Progenitor cell of endocrine pancreas (in vitro differentiated cells): Measurements from ENCODE around the gene C1QB. TPM values are rescaled to one million over a fixed set of nuclear protein-coding genes. Genes with fewer than 3 reads are reported as not detected.
"Not testable (repeated sequence)": the region's sequence is repeated elsewhere in the genome, so short reads cannot be mapped to it uniquely, and the experiment has no call there.

Experiments
- DNase-seq: peaks from one replicate; pipeline ENCODE4 v3.0.0; 2021; ENCODE audit warnings: low spot score; ENCODE audit not compliant: unreplicated experiment
- H3K27ac Mint-ChIP-seq: 2 replicates; pipeline ENCODE4 v1.8.0; 2021; ENCODE audit warnings: mild to moderate bottlenecking, moderate library complexity, mixed read lengths
- H3K27me3 Mint-ChIP-seq: 2 replicates; pipeline ENCODE4 v1.8.0; 2021; ENCODE audit warnings: mixed read lengths
- H3K36me3 Mint-ChIP-seq: 2 replicates; pipeline ENCODE4 v1.8.0; 2022; ENCODE audit warnings: mixed read lengths; ENCODE audit not compliant: insufficient read depth
- H3K4me1 Mint-ChIP-seq: 2 replicates; pipeline ENCODE4 v1.8.0; 2021; ENCODE audit warnings: low read depth, mixed read lengths
- H3K4me3 Mint-ChIP-seq: 2 replicates; pipeline ENCODE4 v1.8.0; 2021; ENCODE audit warnings: low read depth, mild to moderate bottlenecking, moderate library complexity, mixed read lengths
- H3K9me3 Mint-ChIP-seq: 2 replicates; pipeline ENCODE4 v1.8.0; 2021; ENCODE audit warnings: low read depth, mixed read lengths
- CTCF ChIP-seq: fragments of 200-600 bp; sonication (generic); IDR thresholded peaks from one replicate; pipeline ENCODE4 v1.5.0; 2021; ENCODE audit warnings: antibody characterized with exemption, mild to moderate bottlenecking; ENCODE audit not compliant: unreplicated experiment
- total RNA-seq: library from RNA; stranded (reverse); gene quantifications from 2 replicates; pipeline ENCODE4 v1.2.1, GENCODE V29; 2021

Gene C1QB
- total RNA-seq, 1 donor from 2014 or later = not detected

- Mint-ChIP-seq H3K27me3 (peaks cover 24% of the 10 kb centered on the region), H3K36me3 (no peaks in the 10 kb centered on the region), H3K4me3 (no peak overlapping the region), H3K27ac (no peak overlapping the region), H3K4me1 (no peaks in the 10 kb centered on the region), H3K9me3 (no peaks in the 10 kb centered on the region)
- DNase-seq = no peak
- TF ChIP-seq CTCF = no peak
These were observed 10.0 kb downstream of the C1QB start for GRCh38 chr1:22662986-22663408.

GRCh38 chr1:22665752-22666151 is 12.7 kb downstream of the C1QB start:
- no peaks in the 10 kb centered on the region for H3K9me3 Mint-ChIP-seq
- peak; percentile 66 for TF ChIP-seq CTCF
- peaks cover 32% of the 10 kb centered on the region for H3K27me3 Mint-ChIP-seq
- H3K4me1 Mint-ChIP-seq = peaks cover 3% of the 10 kb centered on the region
- DNase-seq = peak; percentile 37
- no peaks in the 10 kb centered on the region for H3K36me3 Mint-ChIP-seq
- H3K27ac Mint-ChIP-seq = no peak overlapping the region
- H3K4me3 Mint-ChIP-seq = no peak overlapping the region

GRCh38 chr1:22666412-22666811 is 13.4 kb downstream of the C1QB start:
- DNase-seq = no peak
- Mint-ChIP-seq H3K4me1 (peaks cover 4% of the 10 kb centered on the region), H3K9me3 (no peaks in the 10 kb centered on the region), H3K36me3 (no peaks in the 10 kb centered on the region), H3K27me3 (peaks cover 35% of the 10 kb centered on the region), H3K27ac (no peak overlapping the region), H3K4me3 (no peak overlapping the region)
- no peak for TF ChIP-seq CTCF

GRCh38 chr1:22668840-22669239 is 15.8 kb downstream of the C1QB start:
- not testable (repeated sequence) for H3K4me1 Mint-ChIP-seq, H3K27ac Mint-ChIP-seq

GRCh38 chr1:22670352-22670975 is 17.4 kb downstream of the C1QB start:
- H3K36me3 Mint-ChIP-seq = no peaks in the 10 kb centered on the region
- DNase-seq = no peak
- H3K4me3 Mint-ChIP-seq = no peak overlapping the region
- no peak for TF ChIP-seq CTCF
- peaks cover 49% of the 10 kb centered on the region for H3K27me3 Mint-ChIP-seq
- no peak overlapping the region for H3K27ac Mint-ChIP-seq
- no peaks in the 10 kb centered on the region for H3K9me3 Mint-ChIP-seq
- H3K4me1 Mint-ChIP-seq = peaks cover 6% of the 10 kb centered on the region

More at GRCh38 chr1:22668840-22669239, 15.8 kb downstream of the C1QB start:
- not testable (repeated sequence) for DNase-seq, H3K4me3 Mint-ChIP-seq, H3K9me3 Mint-ChIP-seq, H3K36me3 Mint-ChIP-seq
- H3K27me3 Mint-ChIP-seq = peaks cover 39% of the 10 kb centered on the region

- Mint-ChIP-seq H3K4me1 (peaks cover 6% of the 10 kb centered on the region), H3K4me3 (no peak overlapping the region), H3K27ac (no peak overlapping the region), H3K27me3 (peaks cover 49% of the 10 kb centered on the region), H3K36me3 (no peaks in the 10 kb centered on the region), H3K9me3 (no peaks in the 10 kb centered on the region)
- TF ChIP-seq CTCF = no peak
- DNase-seq = no peak
These were observed 19.0 kb downstream of the C1QB start for GRCh38 chr1:22671999-22672398.
